NAMALWA (cell line): ENCODE results near the gene CDKN2B-AS1.

Experiments
- DNase-seq: peaks from one replicate; pipeline ENCODE4 v3.0.0-alpha.2; 2015; ENCODE audit warnings: low spot score

The CDKN2B-AS1 gene

DNA sequence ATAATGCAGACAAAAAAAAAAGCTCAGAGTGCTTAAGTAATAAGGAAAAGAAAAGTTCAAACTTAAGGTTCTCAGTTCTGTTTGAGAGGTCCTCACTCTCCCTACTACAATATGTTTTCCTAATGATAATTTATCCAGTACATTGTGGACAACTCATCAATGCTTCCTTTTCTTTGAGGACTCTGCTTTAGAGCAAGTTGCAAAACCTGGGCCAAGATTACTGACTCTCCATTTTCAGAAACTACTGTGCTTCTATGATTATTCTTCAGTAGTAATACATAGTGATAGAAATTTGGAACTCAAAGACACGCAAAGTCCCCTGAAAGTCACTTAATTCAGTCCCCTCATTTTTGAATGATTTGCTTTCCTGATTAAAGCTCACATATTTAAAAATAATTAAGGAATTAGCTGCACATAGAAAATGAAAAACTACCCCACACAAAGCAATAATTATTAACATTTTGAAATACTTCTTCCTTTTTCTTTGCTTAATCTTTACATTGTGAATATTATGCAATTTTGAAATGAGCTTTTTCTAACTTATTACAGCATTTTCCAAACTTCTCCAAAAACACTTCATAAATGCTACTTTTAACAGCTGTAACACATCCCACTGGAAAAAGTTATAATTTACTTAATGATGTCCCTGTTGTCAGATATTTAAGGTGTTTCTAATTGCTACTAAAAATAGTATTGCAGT, 11.6 kb upstream of the CDKN2B-AS1 start:
- DNase-seq = no peak

DNA sequence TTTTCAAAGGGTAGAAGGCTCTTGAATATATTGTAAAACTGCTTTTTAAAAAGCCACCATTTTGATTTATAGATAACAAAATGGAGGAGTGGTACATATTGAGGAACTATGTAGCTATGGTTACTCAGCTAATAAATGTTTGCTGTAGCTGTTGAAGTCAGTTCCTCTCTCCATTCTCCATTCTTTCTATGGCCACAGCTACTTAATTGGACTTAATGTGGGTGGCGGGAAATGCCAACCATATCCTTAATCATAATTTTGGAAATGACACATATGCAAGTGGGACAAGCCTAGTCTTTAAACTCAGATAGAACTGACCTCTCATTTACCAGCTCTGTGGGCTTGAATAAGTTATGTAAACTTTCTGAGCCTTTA, 11.0 kb upstream of the CDKN2B-AS1 start:
- no peak for DNase-seq

DNA sequence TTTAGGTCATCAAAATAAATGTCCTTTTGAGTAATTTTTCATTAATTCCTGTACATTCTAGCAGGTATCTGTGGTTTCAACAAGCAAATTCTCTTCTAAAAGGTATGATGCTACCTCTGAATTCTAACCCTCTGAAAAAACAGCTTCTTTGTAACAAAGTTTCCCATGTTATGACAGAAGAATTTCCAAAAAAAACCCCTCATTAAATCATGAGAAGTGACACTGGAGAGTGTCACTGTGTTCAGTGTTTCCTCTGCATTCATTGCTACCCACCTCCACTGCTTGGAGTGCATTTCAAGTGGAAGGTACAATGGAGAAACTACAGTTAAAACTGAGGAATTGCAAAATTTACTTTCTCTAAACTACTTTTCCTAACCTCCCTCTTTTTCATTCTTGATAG, 10.5 kb upstream of the CDKN2B-AS1 start:
- no peak for DNase-seq

DNA sequence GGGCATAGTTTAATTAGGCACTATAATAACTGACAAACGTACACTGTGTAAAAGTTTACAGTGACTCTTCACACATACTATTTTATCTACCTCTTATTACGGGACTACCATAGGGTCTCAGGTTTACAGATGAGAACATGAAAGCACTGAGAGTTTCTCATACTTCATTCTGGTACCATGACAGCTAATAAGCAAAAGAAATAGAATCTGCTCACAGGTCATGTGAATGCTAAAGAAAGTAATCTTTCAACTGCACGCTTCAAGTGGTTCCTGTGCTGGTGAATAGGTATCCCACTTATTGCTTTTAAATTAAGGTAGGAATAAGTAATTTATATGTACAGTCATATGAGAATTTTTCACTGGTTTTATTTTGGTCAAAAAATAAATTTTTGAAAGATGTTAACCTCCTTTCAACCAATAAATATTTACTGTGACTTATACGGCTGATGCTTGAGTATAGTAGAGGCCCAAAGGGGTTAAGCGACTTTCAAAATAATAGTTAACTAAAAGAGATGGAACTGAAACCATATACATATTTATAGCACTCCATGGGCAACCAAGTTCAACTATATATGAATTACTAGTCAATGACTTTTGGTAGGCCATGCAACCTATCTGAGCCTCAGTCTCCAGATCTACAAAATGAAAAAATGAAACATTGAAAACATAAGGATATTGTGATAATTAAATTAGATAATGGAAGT, 8.5 kb upstream of the CDKN2B-AS1 start:
- DNase-seq = no peak

DNA sequence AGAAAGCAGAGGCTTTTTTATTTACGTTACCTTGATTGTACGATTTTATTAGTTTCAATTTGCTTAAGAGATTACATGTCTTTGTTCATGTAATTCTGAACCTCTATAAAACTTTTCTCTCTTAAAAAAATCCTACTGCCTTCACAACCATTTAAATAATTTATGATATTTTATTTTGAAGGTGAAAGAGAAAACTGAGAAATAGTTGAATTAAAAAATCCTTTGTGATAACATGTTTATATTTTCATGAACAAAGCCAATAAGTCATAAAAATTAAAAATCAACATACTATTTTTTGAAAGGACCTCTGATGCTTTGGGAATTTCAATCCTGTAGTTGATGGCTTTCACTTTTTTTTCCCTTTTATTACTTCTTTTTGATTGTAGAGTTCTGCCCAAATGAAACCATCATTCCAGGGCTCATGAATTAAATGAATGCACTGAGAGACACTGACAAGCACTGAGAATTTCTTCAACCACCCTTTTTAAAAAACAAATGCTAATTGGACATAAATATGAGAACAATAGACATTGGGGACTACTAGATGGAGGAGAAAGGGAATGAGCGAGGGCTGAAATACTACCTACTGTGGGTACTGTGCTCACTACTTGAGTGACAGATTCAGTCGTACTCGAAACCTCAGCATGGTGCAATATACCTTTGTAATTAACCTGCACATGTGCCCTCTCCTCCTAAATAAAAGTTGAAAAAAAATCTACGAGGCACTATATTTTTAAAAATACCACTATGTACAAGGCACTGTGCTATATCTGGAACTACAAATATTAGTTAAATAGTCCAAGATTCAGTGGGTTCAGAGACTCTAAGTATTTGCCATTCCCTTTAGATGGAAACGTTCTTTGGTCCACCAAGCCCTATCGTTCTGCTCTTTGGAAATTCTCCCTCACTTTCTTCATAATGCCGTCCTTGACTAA, 6.3 kb upstream of the CDKN2B-AS1 start:
- DNase-seq = no peak

DNA sequence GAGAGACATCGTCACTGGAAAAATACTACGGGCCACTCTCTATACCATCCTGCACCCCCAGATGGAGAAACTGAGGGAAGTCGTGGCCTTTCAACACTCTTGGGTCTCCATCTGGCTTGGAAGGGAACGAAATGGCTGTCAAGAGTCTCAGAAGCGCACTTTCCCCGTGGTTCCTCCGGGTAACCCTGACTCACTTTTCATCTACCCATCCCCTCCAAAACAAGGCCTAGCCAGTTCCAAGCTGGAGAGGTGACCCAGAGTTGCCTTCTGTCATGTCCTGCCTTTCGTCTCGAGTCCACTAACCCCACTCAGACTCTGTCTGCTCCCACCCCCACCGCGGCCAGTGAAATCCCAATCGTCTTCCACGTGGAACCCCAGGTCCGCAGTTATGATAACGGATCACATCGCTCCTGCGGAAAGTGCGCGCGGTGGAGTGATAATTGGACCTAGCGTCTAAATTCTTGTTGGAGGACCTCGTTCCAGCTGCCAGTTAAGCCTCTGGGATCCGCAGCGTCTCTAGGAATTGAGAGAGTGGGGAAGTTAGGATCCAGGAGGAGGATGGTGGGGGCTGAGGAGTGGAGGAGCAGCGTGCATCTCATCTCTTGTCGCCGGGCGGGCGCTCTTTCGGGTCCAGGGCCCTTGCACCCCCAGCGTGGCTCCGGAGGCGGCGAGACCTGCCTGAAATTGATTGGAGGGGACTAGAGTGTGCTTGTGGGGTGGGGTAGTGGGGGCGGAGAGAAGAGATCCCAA, 5.0 kb upstream of the CDKN2B-AS1 start:
- no peak for DNase-seq

DNA sequence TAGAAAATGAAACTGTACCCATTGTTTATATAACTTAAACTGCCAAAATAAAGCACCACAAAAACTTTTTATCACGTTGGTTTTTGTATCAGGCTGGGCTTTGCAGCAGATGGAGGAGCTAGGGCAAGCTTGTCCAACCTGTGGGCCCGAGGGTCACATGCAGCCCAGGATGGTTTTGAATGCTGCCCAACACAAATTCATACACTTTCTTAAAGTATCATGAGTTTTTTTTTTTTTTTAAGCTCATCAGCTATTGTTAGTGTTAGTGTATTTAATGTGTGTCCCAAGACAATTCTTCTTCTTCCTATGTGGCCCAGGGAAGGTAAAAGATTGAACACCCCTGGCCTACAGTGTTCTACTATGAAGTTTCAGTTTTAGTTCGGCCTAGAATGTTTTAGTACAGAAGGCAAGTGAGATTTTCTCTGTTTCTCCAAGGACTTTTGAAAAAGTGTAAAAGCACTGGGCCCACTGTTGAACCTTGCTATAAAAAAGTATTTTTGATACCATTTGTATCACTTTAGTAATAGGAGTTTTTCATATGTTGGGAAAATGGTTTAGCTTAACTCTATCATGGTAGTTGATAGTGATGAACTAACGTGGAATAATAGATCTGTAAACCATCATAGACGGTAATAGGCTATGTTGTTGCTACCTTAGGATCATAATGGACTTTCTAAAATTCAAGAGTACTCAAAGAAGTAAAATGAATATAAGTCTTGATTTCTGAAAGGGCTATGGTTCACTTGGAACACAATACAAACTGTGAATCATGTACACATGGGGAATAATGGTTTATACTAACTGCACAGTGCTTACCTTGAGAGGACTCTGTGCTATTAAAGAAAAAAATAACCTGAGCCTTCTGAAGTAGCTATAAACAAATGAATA, 3.3 kb upstream of the CDKN2B-AS1 start:
- DNase-seq = peak; percentile 37

DNA sequence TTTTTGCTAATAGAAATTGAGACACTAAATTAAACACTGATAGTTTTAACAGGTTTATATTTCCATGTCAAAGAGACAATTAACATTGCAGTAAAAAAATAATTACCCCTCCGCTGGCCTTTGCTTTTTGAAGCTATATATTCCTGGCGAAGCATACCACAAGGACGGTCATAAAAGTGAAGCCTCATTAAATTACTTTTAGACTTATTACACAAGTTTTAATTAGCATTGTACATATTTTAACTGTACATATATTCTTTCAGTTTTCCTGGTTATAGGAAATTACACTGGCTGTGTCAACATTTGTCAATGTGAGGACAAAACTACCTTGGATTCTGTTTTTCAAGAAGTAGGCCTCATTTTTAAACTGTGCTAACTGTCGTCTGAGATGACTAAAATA, 1.6 kb upstream of the CDKN2B-AS1 start:
- DNase-seq = peak; percentile 26

DNA sequence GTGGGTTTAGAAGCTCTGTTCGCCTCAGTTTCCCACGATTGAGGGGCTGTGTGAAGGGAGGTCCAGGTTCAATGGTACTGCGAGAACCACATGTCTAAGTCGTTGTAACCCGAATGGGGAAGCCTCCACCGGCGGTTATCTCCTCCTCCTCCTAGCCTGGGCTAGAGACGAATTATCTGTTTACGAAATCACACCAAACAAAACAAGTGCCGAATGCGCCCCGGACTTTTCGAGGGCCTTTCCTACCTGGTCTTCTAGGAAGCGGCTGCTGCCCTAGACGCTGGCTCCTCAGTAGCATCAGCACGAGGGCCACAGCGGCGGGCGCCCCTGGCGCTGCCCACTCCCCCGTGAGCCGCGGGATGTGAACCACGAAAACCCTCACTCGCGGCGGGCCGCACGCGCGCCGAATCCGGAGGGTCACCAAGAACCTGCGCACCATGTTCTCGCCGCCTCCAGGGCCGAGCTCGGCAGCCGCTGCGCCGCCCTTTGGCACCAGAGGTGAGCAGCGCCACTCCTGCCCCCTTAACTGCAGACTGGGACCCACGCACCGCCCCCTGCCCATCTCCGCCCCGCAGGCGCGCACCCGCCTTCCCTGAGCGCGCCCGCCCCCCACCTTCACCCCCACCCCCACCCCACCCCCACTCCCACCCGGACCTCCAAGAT, 567 bp upstream of the CDKN2B-AS1 start, which contains the start of gene CDKN2A:
Gene CDKN2A (minus strand): TSS at position 500 of the 663 bp plus-strand sequence.
- DNase-seq = peak; percentile 87

DNA sequence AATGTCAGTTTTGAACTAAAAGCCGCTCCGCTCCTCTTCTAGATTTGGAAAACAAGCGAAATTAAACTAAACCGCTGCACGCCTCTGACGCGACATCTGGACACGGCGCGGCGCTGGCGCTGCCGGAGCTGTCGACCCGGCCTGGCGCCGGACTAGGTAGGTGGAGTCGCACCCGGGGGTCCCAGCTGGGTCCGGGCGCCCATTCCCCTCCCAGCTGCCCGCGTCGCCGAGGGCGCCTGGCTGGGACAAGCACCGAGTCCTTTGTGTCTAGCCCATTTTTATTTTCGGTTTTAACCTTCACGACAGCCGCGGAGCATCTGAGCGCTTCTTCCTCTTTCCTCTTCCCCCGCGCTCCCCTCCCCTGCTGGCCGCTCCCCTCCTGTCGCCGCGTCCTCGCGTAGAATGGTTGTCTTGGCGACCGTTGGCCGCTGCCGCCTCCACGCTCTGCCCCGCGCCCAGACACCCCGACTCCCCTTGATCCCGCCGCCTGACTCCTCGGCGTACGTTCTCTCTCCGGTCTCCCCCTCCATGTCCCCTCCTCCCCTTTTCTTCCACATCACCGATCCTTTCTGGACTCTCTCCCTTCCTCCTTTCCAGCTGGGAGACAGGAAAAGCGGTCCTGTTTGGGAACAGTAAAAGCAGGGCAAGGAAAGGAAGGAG, 545 bp downstream of the CDKN2B-AS1 start:
- peak; percentile 95 for DNase-seq

DNA sequence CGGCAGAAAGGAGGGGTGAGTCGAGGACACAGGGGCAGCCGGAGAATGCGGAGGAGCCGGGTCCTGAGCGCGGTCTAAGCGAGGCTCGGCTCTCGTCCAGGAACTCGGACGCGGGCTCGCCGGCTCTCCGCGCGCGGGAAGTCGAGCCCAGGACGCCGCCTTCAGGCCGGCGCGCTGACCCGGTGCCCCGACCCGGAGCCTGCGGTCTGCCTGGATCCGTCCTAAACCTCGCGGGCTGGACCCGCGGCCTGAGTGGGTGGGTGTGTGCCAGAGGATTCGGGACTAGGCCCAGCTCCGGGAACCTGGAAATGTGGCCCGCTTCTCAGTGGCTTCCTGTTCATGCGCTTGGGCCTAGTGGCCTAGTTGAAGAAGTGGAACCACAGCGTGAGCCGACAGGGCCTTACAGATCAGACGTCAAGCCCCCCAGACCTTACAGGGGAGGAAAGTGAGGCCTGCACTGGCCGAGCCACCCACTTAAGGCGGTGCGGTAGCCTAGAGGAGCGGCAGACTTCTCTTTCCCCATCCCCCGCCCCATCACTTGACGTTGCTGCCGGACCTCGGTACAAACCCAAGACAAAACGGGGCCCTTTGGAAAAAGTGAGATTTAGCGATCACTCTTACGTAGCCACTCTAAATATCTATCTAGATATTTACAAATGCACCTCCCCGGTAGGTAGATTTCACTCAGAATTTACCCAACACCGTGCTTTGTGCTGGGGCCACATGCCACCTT, 1.2 kb downstream of the CDKN2B-AS1 start:
- peak; percentile 55 for DNase-seq

DNA sequence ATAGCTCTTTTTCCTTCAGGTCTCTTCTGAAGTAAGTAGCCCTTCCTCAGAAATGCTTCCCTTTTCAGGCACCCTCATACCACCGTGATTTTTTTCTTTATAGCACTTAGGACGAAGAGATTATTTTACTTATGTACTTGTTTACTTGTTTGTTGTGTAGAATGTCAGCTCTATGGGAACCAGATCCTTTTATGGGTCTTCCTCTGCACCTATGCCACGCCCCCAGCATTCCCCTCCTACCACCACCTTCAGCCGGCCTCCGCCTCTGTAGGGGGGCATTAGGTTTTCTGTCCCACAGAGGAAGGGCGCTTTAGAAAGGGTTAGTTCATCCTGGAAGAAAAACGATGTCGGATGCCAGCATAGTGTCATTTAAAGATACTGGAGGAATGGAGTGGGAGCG, 1.8 kb downstream of the CDKN2B-AS1 start:
- no peak for DNase-seq

DNA sequence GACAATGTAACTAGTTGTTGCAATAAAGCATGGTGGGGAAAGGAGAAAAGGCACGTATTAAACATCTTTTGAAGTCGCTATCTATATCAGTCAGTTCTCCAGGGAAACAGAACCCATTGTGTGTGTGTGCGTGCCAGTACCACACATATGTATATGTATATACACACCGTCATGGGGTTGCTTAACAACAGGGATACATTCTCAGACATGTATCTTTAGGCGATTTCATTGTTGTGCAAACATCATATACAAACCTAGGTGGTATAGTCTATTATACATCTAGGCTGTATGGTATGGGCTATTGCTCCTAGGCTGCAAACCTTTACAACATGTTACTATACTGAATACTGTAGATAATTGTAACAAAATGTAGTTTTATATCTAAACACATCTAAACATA, 2.3 kb downstream of the CDKN2B-AS1 start:
- no peak for DNase-seq

DNA sequence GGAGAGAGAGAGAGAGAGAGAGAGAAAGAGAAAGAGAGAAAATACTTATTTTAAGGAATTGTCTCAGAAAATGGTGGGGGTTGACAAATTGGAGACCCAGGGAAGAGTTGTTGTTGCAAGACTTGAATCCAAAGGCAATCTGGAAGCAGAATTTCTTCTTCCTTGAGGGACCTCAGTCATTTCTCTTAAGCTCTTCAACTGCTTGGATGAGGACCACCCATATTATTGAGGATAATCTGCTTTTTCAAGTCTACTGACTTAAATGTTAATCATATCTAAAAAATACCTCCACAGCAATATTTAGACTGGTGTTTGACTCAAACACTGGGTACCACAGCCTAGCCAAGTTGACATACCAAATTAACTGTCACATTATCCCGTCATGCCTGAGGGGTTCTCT, 2.9 kb downstream of the CDKN2B-AS1 start:
- no peak for DNase-seq

DNA sequence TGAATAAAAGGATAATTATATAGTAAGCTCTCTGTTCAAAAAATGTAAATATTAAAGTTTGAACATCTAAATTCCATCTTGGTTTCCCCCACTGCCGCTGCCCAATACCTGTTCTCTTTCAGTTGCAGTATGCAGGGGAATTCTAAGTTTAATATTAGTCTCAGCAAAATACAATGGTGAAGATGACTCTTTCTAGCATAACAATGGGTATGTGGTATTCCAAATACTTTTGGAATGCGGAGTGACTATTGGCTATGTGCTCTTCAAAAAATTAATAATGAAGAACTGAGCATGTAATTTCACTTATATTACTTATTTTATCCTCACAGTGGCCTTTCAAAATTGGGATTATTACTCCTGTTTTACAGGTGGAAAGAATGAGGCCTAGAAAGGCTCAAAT, 3.4 kb downstream of the CDKN2B-AS1 start:
- DNase-seq = no peak

DNA sequence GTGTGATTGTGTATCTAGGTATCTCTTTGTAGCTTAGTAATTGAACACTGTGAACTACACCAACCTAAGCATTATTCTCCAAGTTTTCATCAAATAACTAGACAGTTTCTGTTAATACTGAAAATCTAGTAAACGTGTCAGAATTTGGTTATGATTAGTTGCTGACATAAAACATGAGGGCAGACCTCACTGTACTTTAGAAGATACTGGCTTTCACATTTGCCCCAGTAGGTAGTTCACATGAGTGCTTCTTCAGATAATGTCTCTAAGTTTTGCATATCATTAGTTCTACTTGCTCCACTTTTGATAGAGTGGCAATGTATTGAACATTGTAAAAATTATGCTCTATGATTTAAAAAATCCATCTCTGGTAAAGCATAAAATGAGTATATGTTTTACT, 7.4 kb downstream of the CDKN2B-AS1 start:
- DNase-seq = no peak

DNA sequence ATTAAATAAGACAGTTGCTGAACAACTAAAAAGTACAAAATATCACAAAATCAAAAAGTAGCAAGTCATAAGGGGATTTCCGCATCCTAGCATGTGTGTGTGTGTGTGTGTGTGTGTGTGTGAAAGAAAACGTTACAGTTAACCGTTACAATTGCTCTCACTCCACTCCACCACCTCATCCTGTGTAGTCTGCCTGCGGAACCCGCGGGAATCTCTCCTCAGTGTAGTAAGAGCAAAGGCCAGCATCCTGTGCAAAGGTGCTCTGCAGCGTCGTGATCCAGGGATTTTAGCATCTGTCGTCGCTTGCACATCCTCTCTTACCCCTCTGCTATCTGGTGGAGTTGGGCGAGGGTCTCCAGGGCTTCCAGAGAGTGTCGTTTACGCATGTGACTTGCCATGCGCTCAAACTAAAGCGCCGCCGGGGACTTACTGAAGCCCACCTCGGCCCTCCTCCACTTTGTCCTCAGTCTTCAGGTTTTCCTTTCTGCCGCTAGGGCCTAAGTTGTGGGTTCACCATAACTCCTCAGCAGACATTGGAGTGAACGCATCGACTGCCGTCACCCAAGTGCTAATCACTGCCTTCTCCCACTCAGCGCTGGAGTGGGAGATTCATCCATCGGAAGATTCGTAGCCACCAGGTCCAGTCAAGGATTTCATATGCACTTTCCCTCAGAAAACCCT, 10.6 kb downstream of the CDKN2B-AS1 start:
- no peak for DNase-seq
